Activated T-cell treated with anti-CD3 and anti-CD28 coated beads, Interleukin-2, amount 50 U/mL, for 48 hours (primary cell): ENCODE data around the gene AFAP1.

Source experiments
- DNase-seq, 2 experiments: peaks; one replicate each; pipeline ENCODE4 v3.0.0-alpha.2; 2020

The AFAP1 gene

DNA sequence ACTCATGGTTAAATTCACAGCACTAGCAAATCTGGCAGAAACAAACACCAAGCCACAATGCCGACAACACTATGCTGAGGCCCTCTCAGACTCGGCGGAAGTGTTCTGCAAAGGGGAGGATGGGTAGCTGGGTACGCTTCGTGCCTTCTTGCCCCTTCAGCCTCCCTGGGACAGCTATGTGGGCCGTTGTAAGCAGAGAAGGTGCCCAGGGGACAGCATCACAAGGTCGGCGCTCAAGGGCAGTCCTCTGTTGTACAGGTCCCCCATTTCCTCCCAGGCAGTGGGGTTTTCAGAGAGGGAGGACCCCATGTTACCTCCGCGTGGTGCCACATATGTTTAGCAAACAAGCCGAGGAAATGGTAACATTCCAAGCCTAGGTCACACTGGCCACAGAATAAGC lies 173.6 kb downstream of the AFAP1 start:
- DNase-seq = no peak

DNA sequence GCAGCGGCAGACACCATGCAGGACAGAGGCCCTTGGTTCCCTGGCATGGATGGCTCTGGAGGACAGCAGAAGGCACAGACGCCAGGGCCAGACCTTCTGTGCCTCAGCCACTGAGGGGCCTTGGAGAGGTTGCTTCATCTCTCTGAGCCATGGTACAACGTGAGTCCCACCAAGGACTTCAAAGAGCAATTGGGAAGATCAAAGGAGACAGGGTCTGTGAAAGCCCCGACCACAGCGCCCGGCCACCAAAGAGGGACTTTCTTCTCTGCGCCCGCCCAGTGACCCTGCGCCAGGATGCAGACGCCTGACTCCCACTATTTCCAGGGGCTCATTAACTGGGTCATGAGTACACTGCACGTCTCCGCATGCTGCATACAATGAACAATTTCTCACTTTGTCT lies 174.0 kb downstream of the AFAP1 start:
- no peak for DNase-seq

DNA sequence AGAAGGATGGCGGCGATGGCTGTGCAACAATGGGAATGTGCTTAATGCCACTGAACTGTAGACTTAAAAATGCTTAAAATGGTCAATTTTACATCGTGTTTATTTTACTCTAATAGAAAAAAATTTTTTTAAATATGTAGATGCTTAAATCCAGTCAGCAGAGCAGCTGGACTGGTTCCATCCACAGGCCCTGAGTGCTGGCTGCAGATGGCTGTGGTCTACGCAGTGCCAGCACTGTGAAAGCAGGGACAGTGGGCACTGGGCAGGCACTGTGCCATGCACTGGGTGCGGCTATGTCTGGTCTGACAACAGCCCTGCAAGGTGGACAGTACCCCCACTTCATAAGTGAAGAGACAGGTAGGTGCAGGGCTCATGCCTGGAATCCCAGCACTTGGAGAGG lies 175.2 kb downstream of the AFAP1 start:
- no peak for DNase-seq

DNA sequence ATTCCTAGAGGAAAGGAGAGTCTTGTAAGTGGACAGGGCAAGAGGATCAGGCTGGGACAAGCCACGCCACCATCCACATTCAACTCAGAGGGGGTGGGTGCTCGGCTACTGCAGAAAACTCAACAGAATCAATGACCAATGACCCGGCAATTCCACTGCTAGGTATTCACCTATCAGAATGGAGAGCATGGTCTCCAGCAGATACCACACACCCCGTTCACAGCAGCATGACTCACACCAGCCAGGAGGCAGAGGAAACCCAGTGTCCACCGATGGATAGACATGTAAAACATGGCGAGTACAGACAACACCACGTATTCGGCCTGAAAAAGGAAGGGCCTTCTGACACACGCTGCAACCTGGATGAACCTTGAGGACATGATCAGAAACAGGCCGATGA lies 175.9 kb downstream of the AFAP1 start:
- DNase-seq = no peak

DNA sequence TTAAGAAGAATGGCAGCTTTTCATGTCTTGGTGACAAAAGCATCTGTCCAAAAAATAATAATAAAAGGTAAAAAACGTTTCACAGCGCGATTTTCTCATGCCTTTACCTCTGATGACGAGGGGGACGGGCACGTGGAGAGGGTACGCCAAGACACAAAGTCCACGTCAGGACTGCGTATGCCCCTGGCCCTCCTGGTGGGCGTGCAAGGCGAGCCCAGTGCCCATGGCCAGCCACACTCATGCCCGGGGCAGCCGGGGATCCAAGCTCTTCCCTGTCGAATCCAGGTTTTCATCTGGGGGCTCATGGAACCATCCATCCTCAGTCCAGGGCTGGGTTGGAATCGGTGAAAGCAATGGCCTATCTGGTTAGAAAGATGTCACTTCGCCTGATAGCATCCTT lies 176.6 kb downstream of the AFAP1 start:
- DNase-seq = no peak

DNA sequence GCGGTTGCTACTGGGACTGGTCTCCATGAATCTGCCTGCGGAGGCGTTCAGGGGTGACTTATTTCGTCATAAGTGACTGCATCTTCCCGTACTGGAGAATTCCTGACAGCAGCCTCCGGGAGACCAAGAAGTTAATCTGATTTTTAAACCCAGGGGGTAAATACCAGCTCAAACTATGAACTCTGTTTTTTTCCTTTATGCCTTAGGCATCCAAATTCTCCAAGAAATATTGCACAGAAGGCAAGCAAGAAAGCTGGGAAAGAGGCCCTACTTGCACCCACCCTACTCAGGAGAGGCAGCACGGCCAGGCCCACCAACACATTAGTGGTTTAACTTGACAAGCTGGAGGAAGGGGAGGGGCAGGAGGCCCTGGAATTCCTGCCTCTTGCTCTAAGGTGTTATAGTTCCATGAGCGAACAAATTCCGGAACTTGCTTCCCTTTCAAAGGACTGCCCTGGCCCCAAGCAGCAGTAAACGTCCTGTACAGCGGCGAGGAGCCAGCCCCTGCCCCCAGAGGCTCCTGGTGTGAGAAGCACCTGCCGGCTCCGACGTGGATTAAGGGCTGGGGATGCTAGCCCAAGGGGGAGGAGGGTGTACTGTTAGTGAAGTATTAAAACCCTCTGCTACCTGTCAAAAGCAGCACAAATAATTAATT lies 177.2 kb downstream of the AFAP1 start:
- no peak for DNase-seq

DNA sequence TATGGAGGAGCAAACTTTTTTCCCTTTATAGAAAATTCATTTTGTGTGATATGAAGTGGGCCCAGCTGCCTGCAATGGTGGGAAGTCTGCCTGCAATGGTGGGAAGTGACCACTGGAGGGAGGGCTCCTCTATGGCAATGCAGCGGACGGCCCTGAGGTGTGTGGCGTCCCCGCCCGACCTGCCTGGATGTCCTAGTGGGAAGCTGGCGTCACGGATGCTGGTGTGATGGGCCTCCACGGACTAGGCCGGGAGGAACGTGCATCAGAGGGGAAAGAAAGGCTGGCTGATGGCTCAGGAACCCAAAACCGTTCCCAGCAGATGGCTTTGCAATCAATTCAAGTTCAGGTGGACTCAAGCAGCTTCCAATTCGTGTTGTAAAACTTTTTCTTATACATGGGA lies 177.9 kb downstream of the AFAP1 start:
- peak; percentile 65 to 74 for DNase-seq

DNA sequence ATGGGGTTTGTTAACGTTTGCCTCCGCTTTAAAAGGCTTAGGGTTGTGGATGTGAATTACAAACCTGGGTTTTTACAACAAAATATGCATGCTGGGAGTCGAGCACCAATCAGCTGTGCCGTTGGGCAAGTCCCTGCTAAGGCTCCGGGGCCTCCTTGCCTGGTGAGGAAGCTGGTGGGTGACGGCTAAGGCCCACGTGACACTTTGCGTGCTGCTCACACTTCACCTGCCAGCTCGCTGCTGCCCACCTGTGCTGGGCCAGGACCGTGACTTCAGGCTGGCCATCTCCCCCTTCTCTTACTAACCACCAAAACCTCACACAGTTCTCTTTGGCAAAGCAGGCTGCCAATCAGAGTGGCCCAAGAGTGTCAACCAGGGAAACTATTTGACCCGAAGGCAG lies 178.3 kb downstream of the AFAP1 start:
- DNase-seq = no peak

DNA sequence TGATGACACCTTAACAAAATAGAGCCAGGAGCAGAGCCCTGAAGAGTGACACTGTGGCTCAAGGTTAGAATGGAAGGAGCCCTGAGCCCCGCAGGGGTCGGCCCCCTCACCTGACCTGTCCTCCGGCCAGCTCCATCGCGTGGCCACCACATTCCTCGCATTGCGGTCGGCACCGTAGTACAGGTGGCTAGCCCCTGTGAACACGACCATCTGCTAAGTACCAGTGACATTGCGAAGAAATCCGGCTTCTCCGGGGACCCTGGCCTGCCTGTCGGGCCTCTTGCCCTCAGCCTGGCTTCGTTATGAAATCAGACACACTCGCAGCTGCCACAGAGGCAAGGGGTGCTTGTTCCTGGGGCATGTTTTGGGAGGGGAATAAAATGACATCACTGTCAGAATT lies 179.0 kb downstream of the AFAP1 start:
- DNase-seq = no peak

DNA sequence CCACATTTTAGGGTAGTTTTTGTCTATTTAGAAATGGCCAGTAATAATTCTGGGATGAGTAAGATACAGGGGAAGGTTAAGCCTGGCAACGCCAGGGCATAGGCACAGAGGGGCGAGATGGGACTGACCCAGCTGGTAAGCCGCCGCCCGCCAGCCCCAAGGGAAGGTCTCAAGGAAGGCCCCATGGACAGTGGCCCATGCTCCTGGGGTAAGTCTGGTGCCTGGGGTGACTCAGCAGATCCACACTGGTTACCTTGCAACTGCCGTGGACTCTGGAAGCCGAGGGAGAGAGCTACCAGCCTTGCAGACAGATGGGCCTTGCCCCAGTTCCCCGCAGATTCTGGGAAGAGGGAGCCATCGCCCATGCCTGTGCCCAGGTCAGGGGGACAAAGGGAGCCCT lies 179.4 kb downstream of the AFAP1 start:
- DNase-seq = no peak

DNA sequence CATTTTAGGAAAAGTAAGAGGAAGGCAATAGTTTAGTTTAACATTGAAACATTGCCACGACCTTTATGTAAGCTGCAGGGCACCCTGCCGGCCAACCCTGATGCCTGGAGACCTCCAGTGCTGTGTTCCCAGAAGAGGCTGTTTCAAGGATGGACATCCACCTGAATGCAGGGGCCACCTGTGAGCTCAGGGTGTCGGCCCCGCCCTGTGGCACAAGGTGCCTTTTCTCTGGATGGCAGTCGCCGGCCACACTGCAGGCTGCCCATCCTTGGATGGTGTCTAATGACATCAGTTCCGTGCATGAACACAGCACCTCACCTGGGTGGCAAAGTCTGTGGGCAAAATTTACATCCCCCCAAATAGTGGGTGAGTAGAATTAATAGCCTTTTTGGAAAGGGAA lies 180.0 kb downstream of the AFAP1 start:
- DNase-seq = no peak

DNA sequence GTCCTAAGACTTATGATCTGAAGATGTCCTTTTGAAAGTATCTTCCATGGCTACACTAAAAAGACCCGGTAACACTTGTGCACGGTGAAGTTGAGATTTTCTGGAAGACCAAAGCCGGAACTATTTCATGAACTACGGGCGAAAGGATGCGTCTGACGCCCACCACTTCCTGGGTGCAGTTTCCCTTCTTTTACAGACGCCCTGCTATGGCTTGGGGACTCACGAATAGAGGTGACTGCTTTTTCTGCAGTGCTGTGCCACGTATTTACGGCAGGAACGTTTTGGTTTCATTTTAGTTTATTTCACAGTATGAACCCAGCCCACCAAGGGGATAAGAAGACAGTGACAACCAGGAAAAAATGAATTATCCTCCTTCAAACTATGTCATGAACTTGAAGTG lies 180.4 kb downstream of the AFAP1 start:
- peak; percentile 72 to 74 for DNase-seq

DNA sequence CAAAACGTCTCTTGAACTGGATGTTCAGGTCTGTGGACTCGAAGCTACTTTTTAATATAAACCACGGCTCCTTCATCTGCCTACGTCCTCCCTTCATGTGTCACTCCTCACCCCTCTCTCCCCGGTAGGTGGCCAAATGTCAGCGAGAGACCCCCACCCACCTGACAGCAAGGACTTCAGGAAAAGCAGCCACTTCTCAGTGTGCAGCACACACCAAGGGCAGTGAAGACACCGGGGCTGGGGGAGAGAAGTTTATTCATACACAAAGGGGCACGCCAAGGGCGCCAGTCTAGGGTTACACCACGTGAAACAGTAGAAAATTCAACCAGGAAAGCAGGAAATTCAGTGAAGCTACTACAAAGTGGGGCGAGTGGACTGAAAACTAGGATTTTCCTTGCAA lies 181.2 kb downstream of the AFAP1 start:
- DNase-seq = no peak

DNA sequence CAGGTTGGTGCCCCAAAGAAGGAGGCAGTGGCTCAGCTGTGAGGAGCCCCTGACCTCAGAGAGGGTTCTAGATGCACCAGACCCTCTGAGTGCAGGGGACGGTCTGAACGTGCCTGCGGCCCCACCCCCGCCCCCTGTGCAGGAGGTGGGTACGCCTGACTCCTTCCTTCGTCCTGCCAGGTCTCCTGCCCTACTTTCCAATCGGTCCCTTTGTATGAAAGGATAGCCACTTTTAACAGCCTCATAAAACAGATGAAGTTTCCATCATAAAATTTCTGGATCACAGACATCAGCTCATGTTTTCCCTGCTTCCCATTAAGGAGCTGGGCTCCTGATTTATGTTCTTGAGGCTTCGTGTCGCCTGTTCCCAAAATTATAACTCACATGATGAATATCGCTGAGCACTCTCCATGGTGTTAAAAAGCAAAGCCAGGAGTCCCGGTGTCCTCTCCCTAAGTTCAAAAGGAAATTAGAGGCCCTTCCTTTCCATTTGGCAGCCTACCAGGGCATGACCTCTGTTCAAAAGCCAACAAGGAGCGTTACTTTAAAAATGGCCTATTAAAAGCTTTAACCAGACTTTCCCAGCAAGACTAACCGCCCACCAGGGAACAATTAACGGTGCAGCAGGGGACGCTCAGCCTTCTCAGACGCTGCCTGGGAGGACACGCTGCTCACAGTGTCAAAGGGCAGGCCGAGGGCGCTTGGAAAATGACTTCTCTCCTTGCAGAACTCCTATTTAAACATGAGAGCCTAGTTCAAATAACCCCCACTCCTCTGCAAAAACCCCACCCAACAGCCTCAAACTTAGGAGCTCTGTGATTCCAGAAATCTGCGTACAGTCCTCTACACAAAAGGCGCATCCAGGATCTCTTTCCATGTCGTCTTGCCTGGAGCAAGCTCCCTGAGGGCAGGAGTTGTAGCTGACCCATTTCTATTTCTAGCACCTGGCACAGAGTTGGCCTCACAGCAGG lies 181.9 kb downstream of the AFAP1 start:
- no peak for DNase-seq

DNA sequence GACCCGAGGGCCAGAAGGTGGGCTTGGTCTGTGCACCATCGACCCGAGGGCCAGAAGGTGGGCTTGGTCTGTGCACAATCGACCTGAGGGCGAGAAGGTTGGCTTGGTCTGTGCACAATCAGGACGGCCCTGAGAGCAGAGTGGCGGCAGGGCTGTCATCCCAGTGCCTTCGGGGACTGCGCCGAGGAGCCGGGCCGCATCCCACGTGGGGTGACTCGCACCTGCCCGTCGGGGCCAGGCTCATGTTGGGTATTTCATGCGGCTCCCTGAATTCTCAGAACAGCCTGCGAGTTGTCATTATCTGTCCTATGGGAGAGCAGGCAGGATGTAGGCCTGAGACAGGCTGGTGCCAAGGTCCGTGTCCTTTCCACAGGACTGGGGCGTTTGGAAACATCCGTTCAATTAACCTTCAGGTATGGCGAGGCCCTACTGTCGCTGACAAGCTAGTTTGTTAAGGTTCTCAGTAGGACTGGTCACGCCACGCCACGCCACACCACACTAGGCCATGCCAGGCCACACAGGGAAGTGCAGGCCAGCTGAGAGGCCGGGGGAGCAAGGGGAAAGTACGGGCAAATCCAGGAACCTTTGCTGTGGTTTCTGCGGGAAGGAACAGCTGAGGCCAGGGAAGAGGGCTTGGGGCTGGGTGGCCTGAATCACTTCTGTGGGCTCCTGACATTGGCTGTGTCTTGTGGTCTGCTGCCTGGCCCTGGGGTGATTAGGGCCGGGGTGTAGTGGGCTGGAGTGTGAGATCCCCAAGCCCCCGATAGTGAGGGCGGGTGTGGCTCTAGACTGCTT lies 182.9 kb downstream of the AFAP1 start:
- no peak for DNase-seq

DNA sequence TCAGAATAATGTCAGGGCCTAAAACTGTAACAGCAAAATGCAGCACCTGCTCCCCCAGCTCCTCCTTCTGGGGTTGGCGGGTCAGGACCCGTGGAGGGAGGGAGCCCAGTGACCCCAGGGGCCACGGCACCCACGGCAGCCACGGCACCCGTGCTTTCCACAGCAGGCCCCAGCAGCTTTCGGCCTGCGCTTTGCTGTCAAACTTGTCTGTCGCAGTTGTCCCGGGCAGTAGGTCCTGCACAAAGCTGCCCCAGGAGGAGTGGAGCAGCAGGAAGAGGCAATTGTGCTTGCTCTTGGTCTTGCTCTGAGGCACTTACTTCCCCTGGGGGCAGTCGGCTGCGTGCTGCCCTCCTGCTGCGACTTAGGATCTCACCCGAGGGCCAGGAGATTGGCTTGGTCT lies 183.6 kb downstream of the AFAP1 start:
- no peak for DNase-seq

DNA sequence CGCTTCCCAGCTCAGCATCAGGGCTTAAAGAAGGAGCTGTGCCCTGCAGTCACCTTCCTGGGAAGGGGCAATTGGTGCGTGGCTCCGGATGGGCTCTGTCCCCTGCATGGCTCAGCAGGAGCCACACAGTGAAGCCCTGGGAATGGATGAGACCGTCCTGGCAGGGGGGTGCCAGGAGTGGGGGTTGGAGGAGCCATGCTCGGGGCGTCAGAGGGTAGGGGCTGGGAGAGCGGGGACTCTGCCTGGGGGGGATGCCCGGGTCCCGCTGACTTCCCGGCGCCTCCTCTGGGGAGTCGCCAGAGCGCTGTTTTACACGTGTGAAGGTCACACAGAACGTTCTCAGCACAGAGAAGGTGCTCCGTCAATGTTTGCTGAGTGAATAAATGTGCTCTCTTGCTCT lies 184.1 kb downstream of the AFAP1 start:
- no peak for DNase-seq

DNA sequence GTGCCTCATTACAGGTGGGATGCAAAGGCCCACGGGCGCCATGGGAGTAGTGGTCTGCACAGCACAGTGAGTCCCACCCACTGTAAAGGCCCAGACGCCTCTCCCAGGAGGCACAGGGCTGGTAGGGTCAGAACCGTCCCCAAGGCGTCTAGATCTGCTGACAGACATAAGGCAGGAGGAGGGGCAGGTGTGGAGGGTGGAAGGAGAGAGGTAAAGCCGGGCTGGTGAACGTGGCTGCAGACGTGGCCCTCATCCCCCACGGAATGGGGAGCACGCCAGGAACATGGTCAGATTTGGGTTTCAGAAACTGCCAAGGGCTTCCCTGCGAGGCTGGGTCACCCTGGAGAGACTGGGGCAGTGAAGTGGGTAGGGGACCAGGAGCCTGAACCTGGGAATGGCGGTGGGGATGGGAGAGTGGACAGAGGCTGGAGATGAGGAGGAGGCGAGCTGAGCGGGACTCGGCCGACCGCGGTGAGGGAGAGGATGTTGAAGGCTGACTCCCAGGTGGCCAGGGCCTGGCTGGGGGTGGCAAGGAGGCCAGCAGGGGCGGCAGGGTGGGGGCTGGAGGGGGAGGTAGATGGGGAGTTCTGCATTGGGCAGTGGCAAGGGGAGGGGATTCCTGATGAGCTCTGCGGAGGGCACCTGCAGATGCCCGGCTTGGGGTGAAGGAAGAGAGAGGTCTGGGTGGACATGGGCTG lies 184.9 kb downstream of the AFAP1 start:
- no peak for DNase-seq

DNA sequence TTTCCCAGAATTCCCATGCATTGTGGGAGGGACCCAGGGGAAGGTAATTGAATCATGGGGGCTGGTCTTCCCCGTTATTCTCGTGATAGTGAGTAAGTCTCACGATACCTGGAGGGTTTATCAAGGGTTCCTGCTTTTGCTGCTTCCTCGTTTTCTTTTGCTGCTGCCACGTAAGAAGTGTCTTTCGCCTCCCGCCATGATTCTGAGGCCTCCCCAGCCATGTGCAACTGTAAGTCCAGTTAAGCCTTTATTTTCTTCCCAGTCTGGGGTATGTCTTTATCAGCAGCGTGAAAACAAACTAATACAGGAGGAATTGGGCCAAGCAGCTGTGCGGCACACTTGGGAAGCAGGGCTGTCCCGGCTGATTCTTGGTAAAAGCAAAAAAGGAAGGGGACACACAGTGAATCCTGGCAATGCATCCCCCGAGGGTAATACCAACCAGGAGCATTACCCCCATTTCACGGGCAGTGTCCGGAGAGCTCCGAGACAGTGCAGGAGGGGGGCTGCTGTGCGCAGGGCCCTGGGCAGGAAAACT lies 185.7 kb downstream of the AFAP1 start:
- no peak for DNase-seq

DNA sequence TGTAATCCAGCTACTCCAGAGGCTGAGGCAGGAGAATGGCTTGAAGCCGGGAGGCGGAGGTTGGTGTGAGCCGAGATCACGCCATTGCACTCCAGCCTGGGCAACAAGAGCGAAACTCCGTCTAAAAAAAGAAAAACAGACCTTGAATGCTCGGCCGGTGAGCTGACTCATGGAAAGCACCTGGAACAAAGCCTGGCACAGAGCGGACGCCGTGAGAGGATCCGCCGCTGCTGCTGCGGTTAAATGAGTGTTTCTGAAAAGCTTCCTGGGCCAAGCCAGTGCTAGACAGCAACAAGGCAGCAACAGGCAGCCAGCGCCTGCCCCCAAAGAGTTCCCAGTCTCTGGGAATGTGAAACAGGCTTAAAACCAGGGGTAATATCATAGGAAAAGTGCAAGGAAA lies 186.4 kb downstream of the AFAP1 start:
- no peak for DNase-seq

DNA sequence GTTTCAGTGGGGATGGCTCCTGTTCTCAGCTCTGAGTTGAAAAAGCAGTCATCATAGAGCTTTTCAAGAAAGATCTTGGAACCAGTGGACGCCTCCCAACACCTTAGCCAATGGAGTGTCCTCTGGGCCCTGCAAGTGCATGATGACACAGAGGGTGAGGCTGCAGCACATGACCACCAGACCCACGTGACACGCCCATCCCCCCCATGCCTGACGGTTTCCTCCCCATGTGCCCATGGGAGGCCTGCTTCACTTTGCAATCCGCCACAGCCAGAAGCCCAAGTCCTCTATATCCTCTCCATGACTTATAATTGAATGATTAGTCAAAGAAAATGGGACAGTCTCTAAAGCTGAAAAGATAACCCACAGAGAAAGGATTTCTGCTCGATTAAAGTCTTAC lies 187.0 kb downstream of the AFAP1 start:
- DNase-seq = no peak

DNA sequence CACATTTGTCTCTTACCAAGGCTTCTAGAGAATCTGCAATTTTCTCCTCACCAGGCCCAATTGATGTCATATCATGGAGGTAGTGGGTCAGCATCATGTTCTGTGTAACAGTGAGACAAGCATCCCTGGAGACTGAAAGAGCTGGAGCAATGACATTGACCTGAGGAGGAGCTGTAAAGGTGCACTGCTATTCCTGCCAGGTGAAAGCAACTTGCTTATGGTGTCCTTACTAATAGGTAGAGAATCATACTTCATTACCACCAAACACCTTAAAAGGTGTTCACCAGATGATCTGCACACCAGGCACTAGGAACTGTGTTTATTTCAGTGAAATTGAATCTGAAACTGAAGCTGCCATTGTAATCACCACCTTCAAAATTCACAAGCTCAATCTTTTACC lies 188.7 kb downstream of the AFAP1 start:
- DNase-seq = no peak

DNA sequence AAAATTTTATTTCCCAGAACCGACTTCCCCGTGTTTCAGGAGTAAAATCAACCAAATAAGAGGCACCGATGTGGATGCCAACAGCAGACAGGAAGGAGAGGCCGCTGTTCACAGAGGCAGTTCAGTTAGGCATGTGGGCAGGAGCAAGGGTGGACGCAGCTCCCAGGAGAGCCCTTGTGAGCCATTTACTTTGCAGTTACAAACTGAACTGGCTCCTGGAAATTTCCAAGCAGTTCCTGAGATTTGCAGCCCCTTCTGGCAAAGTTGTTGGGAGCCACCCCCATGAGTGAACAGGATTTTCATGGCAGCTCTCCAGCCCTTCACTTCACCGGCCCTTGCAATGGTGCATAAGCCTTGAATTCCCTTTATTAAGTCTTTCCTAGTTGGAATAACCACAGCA lies 189.1 kb downstream of the AFAP1 start:
- DNase-seq = no peak
